Gastrocnemius medialis (tissue), 4 donors: ENCODE data around the gene TNS3. TPM values are rescaled to one million over a fixed set of nuclear protein-coding genes. Genes with fewer than 3 reads are reported as not detected.

Experiments used
- ATAC-seq, 2 donors: fragments of 150-250 bp; one replicate each; pipeline ENCODE4 v1.9.1; 2016
- DNase-seq, 2 donors: peaks; one replicate each; pipeline ENCODE4 v3.0.0-alpha.2; 2019
- H3K27ac ChIP-seq, 4 donors: fragments of 200-600 bp; sonication (generic); 1 replicate in 1 of 4; 2 replicates in 3 of 4; pipeline ENCODE4 v1.5.1; 2016 to 2018; ENCODE audit warnings: mild to moderate bottlenecking in 2 of 4, moderate library complexity in 1 of 4
- H3K27me3 ChIP-seq, 3 donors: fragments of 200-600 bp; sonication (generic) in 2 of 3; 1 replicate in 1 of 3; 2 replicates in 2 of 3; pipeline versions ENCODE4 v1.5.1 to v1.6.0; 2016 to 2019; ENCODE audit warnings: mild to moderate bottlenecking in 1 of 3, moderate library complexity in 1 of 3
- H3K36me3 ChIP-seq, 2 donors: fragments of 200-600 bp; sonication (generic) in 1 of 2; one replicate each; pipeline ENCODE4 v1.5.1; 2017 to 2018
- H3K4me1 ChIP-seq, 2 donors: fragments of 200-600 bp; sonication (generic) in 1 of 2; one replicate each; pipeline ENCODE4 v1.5.1; 2016 to 2017; ENCODE audit warnings: mild to moderate bottlenecking in 2 of 2
- H3K4me3 ChIP-seq, 4 donors: fragments of 200-600 bp; sonication (generic) in 3 of 4; 1 replicate in 1 of 4; 2 replicates in 3 of 4; pipeline ENCODE4 v1.5.1; 2016 to 2019; ENCODE audit warnings: mild to moderate bottlenecking in 2 of 4
- H3K9me3 ChIP-seq, 3 donors: fragments of 200-600 bp; sonication (generic) in 2 of 3; 1 replicate in 1 of 3; 2 replicates in 2 of 3; pipeline ENCODE4 v1.5.1; 2016 to 2019
- POLR2A ChIP-seq, 2 donors: fragments of 450-650 bp; IDR thresholded peaks; one replicate each; pipeline ENCODE4 v1.6.1; 2017; ENCODE audit warnings: antibody characterized with exemption in 2 of 2, mild to moderate bottlenecking in 2 of 2, moderate library complexity in 2 of 2
- in situ Hi-C, 4 donors: fragments of 200-750 bp; cut with MboI; loops; one replicate each; pipeline versions ENCODE4 v1.15.0 to v1.8.0; 2017; ENCODE audit warnings: low sequenced_read_pairs in 4 of 4
- intact Hi-C: fragments of 100-400 bp; cut with DNase I; formaldehyde crosslinking; loops from one replicate; pipeline ENCODE4 v1.15.1; 2023; ENCODE audit warnings: low total_unique reads
- total RNA-seq, 4 donors: library from RNA; depleted of rRNA; stranded (reverse); fragments of >200 nt; gene quantifications; one replicate each; pipeline versions ENCODE4 v1.1.0 to v1.2.3, GENCODE V29; 2016
- TF ChIP-seq, protein P1 (sequence below), 5 experiments: fragments of 450-650 bp in 3 of 5; fragments of 200-600 bp in 2 of 5; sonication (generic) in 2 of 5; IDR thresholded peaks in 4 of 5; conservative IDR thresholded peaks in 1 of 5; 1 replicate in 4 of 5; 2 replicates in 1 of 5; pipeline ENCODE4 v1.5.1; 2016 to 2019; ENCODE audit warnings: antibody characterized with exemption in 5 of 5, mild to moderate bottlenecking in 3 of 5, moderate library complexity in 3 of 5

TNS3 gene
- total RNA-seq, 4 donors from 2014 or later = 39.4 to 64.3 (median 50.5) TPM

DNA sequence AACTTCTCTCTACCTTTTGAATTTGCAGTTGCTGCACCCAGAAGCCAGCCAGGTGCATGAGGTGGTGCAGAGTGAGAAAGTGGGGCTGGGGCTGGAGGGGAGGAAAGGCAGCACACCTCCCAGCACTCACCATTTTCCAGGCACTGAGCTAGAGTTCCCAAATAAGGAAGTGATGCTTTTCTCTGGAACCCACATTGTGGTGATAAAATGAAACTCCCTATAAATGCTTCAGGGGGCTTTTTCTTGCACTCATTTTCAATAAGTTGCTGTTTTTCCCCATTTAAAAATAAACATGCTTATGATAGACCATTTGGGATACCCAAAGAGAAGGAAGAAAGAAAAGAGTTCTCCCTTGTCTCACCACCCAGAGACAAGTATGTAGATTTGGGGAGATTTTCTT is 42.8 kb upstream of the TNS3 start:
- DNase-seq = no peak
- H3K9me3 ChIP-seq = no peaks in the 10 kb centered on the region
- no peaks in the 10 kb centered on the region for H3K27me3 ChIP-seq
- in situ Hi-C loops (no loop called here), intact Hi-C loops (no loop called here)
- ATAC-seq = no peak
- H3K27ac ChIP-seq = no peak overlapping the region
- H3K4me3 ChIP-seq = no peak overlapping the region
- H3K36me3 ChIP-seq = no peaks in the 10 kb centered on the region
- no peaks in the 10 kb centered on the region for H3K4me1 ChIP-seq
- TF ChIP-seq, protein P1, sequence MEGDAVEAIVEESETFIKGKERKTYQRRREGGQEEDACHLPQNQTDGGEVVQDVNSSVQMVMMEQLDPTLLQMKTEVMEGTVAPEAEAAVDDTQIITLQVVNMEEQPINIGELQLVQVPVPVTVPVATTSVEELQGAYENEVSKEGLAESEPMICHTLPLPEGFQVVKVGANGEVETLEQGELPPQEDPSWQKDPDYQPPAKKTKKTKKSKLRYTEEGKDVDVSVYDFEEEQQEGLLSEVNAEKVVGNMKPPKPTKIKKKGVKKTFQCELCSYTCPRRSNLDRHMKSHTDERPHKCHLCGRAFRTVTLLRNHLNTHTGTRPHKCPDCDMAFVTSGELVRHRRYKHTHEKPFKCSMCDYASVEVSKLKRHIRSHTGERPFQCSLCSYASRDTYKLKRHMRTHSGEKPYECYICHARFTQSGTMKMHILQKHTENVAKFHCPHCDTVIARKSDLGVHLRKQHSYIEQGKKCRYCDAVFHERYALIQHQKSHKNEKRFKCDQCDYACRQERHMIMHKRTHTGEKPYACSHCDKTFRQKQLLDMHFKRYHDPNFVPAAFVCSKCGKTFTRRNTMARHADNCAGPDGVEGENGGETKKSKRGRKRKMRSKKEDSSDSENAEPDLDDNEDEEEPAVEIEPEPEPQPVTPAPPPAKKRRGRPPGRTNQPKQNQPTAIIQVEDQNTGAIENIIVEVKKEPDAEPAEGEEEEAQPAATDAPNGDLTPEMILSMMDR (IDR thresholded peaks at IDR 0.05 in 4 of 5, conservative IDR thresholded peaks at IDR 0.05 in 1 of 5) = no peak
- TF ChIP-seq POLR2A (IDR thresholded peaks at IDR 0.05) = no peak

- no peaks in the 10 kb centered on the region for H3K4me1 ChIP-seq
- H3K27me3 ChIP-seq = no peaks in the 10 kb centered on the region
- no peak for DNase-seq
- H3K9me3 ChIP-seq = no peaks in the 10 kb centered on the region
- no peak overlapping the region for H3K4me3 ChIP-seq
- H3K36me3 ChIP-seq = no peaks in the 10 kb centered on the region
- TF ChIP-seq, protein P1 (IDR thresholded peaks at IDR 0.05 in 4 of 5, conservative IDR thresholded peaks at IDR 0.05 in 1 of 5) = no peak
- no peak for TF ChIP-seq POLR2A (IDR thresholded peaks at IDR 0.05)
- ATAC-seq = peak in 1 of 2 donors; percentile 26
- in situ Hi-C loops (no loop called here), intact Hi-C loops (no loop called here)
- H3K27ac ChIP-seq = peak overlapping the region in 3 of 4 donors; percentile 32 to 49 (median 48)
Observed at GRCh38 chr7:47622946-47623640, 41.2 kb upstream of the TNS3 start.

DNA sequence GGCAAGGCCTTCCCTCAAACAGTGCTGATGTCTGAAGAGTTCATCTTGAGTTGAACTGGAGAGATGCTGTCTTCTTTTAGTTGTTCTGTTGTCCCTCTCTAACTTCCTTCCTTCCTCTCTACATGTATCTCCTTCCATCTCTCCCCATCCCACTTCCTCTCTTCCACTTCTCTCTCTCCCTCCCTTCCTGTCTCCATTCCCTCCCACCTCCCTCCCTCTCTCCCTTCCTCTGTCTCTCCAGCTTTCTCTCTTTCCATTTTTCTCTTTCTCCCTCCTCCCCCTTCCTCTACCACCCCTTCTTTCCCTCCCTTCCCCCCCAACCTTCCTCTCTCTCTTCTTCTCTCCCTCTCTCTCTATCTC is 40.7 kb upstream of the TNS3 start:
- in situ Hi-C loops = no loop called here
- ATAC-seq = no peak

DNA sequence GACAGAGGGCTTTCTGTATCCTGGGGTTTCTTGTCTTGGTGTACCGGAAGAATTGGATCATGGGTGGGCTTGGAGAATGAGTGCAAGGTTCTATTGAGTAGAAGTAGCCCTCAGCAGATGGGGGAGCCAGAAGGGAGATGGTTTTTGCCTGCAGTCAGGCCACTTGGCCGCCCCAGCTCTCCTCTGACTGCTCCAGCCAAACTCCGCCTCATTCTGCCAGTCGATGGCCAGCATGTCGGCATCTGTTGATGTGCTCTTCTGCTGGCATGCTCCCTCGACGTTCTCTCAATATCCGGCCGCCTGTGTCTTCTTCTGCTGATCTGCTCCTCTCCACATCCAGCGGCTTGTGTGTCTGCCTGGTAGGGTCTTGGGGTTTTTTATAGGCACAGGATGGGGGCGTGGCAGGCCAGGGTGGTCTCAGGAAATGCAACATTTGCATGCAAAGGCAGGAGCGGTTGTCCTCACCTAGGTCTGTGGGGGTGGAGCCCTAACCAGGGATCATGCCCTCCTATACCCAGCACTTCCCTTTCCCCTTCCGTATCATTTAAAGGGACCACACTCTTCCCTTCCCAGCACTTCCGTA is 40.2 kb upstream of the TNS3 start:
- ATAC-seq (peak in 1 of 2 donors; percentile 30), DNase-seq (no peak)
- Histone ChIP-seq H3K27me3 (no peaks in the 10 kb centered on the region), H3K4me3 (no peak overlapping the region), H3K27ac (peak overlapping the region in 2 of 4 donors; percentile 32 to 48), H3K4me1 (no peaks in the 10 kb centered on the region), H3K36me3 (no peaks in the 10 kb centered on the region), H3K9me3 (no peaks in the 10 kb centered on the region)
- intact Hi-C loops = no loop called here
- in situ Hi-C loops = no loop called here
- no peak for TF ChIP-seq POLR2A (IDR thresholded peaks at IDR 0.05)
- TF ChIP-seq, protein P1 (IDR thresholded peaks at IDR 0.05 in 4 of 5, conservative IDR thresholded peaks at IDR 0.05 in 1 of 5) = no peak

More for the DNA sequence above, 40.7 kb upstream of the TNS3 start:
- TF ChIP-seq, protein P1 (IDR thresholded peaks at IDR 0.05 in 4 of 5, conservative IDR thresholded peaks at IDR 0.05 in 1 of 5) = no peak
- TF ChIP-seq POLR2A (IDR thresholded peaks at IDR 0.05) = no peak
- Histone ChIP-seq H3K4me3 (no peak overlapping the region), H3K4me1 (no peaks in the 10 kb centered on the region), H3K36me3 (no peaks in the 10 kb centered on the region), H3K9me3 (no peaks in the 10 kb centered on the region), H3K27me3 (no peaks in the 10 kb centered on the region), H3K27ac (peak overlapping the region in 3 of 4 donors; percentile 32 to 49 (median 48))
- no peak for DNase-seq
- intact Hi-C loops = no loop called here
